ENCODE results near the gene SHISA6.
"Not testable (repeated sequence)": the region's sequence is repeated elsewhere in the genome, so short reads cannot be mapped to it uniquely, and the experiment has no call there.

The SHISA6 gene

DNA sequence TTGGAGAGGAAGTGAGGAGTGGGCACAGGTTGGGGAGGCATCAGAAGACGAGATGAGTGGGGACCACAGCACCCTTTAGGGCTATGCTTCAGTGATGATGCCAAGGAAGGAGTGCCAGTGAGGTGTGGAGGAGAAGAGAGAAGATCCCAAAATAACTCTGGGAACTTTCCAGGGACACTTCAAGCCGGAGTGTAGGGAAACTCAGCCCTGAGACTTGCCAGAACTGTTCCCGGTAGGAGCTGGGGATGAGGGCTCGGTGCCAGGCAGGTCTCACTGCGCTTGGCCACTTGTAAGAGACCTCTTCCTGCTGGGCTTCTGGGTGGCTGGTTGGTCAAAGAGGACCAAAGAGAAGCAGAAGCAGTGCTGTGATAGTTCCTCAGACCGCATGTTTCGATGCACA, 63.6 kb downstream of the SHISA6 start:
- DNase-seq, result no peak

DNA sequence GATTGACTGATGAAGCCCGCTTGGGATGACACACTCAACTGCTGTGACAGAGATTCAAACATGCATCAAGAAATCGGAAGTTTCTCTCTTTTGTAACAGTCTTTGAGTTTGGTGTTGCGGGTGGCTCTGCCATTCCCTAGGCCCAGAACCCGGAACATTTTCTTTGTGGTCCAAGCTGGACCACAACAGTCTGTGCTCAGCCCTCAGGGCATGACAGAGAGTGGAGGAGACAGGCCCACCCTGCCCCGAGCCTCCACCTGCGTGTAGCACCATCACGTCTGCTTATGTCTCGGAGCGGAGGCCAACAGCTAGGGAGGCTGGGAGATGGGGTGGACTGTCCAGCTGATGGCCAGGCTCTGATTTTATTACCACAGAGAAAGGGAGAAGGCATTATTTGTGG, 64.5 kb downstream of the SHISA6 start:
- no peak for DNase-seq

DNA sequence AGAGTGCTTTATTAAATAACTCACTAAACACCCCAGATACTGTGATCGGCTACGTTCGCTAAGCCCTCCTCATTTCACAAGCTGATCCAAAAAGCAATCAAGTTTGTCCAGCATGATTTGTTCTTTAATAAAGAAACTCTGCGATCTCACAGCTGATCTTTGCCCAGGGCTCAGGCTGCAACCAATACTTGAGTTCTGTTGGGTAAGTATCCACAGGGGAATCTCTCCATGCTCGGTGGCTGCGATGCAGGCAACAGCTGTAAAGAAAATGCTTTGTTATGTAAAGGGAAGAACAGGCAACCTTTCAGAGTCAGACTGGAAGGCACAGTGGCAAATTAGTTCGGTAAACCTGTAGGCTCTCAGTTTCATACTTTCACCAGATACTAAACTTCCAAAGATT, 67.5 kb downstream of the SHISA6 start:
- DNase-seq, result no peak

DNA sequence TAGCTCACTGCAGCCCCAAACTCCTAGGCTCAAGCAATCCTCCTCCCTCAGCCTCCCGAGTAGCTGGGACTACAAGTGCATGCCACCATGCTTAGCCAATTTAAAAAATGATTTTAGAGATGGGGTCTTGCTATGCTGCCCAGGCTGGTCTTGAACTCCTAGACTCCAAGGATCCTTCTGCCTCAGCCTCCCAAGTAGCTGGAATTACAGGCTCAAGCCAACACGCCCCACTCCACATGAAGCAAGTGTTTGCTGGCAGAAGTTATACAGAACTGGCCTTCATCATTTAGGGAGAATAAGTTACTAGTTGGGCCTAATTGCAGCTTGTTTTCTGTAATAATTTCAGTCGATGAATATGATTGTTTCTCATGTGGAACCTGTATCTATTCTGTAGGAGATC, 68.0 kb downstream of the SHISA6 start:
- DNase-seq, result no peak

DNA sequence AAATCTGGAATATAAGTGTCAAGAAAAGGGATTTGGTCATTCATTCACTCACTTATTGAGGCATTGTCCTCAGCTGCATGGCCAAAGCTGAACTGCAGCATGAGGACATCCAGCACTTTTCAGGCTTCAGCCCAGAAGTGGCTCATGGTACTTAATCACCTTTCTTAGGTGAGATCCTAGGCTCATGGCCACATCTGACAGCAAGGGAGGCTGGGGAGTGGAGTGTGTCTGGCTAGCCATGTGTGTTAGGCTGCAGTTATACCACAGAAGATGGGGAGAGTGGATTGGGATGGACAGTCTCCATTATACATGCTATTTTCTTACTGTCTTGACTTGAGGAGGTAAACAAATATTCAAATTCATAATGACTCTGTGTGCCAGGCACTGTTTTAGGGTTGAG, 68.8 kb downstream of the SHISA6 start:
- no peak for DNase-seq

DNA sequence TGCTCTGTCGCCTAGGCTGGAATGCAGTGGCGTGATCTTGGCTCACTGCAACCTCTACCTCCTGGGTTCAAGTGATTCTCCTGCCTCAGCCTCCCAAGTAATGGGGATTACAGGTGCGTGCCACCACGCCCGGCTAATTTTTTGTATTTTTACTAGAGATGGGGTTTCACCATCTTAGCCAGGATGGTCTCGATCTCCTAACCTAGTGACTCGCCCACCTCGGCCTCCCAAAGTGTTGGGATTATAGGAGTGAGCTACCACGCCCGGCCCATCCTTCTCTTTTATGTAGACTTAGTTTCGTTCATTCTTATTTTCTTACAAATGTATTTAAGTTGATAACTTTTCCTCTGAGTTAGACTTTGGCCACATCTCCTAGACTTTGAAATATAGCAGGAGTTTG, 75.4 kb downstream of the SHISA6 start:
- DNase-seq, result not testable (repeated sequence)

DNA sequence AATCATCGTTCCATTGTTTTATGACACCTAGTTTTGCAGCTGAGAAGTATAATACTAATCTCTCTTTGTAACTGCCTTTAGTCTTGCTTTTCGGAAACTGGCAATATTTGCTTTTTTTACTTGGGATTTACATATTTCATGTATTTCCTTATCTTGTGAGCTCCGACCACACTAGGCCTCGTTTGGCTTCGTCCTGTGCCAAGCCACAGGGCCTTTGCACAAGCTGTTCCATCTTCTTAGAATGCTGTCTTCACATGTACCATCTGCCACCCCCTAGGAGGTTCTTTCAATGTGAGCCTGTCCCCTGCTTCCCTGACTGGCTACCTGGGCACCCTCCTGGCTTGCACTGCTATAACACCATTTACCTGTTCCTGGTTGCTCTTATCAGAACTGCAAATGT, 77.2 kb downstream of the SHISA6 start:
- no peak for DNase-seq

DNA sequence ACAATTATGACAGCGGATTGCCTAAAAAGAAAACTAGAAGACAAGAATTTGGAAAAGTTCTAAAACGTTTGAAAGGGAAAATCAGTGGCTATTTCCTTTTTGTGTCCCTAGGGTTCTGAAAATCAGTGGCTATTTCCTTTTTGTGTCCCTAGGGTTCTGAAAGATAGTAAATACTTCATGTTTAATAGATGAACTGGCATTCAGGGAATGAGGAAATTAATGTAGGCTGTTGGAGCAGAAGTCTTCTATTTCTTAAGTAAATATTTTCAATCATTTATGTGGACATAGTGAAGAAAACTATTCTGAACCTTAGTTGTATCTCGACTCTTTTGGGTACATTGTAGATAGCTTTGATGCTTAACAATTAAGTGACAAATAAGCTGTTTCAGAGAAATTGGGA, 78.9 kb downstream of the SHISA6 start:
- no peak for DNase-seq

DNA sequence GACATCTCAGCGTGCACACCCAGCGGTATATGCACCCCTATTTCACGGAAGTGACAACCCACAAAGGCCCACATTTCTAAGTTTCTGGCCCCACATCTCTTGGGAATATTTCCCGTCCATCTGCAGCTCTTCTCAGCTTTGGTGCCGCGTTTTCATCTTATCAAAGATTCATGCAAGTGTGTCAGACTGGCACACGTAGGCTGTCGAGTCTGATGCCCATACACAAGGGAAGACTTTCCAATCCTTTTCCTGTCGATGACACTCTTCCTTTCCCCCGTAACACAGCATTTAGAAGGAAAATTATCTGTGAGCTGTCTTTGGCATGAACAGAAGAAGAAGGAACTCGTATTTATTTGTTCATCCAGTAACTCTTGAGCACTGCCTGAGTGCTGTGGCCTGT, 83.0 kb downstream of the SHISA6 start:
- no peak for DNase-seq

DNA sequence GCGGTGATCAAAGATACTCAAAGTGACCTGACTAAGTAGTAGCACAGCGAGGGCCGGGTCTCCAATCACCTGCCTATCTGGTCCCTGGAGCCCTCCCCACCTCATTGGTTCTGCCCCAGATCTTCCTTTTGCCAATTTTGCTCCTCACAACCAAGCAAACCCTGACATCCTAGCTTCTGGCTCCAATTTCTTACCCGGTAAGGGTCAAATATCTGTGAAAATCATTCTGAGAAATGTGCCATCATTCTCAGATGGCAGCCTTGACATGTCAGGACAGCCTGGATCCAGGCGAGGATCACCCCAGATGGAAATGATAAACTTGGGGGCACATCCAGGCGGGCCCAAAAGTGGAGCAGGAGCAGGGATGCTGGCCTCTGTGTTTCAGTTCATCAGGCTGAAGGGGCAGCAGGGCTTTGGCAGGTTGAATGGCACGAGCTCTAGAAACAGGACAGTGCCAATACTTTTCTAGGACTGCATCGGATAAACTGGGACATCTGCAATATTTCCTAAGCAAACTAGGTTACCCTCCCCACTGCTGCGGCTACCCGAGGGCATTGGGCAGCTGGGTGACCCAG, 83.9 kb downstream of the SHISA6 start:
- DNase-seq, result no peak

DNA sequence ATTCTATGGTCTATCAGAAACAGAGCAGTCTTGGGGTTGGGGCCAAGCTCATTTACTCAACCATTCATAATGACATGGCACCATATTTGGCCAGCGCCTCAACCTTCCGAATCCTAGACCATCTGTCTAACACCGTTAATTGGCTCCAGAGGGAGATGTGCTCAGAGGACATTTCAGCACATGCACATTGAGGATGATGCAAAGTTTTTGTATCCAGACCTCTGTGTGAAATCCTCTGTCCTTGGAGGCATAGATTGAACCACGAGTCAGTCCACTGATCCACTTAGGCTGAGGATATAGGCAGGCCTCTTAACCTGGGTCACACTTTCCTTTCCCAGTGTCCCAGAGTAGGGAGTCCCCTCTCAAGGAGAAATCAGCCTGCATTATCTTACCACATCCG, 85.5 kb downstream of the SHISA6 start:
- no peak for DNase-seq

DNA sequence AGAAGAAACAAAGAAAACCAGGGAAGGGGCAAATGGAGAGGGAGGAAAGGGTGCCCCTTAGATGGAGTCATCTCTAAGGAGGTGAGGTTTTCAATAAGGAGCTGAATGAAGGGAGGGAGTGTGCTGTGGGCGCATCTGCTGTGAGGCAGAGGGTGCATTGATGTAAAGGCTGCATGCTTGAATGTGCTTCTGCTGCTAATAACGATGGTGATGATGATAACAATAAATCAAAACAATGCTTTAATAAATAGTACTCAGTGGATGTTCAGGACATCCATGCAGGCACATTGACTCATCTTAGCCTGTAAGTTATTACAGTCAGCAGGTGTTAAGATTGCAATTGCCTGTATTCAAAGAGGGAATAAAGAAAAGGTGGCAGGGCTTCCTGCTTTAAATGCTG, 87.8 kb downstream of the SHISA6 start:
- DNase-seq, result no peak

DNA sequence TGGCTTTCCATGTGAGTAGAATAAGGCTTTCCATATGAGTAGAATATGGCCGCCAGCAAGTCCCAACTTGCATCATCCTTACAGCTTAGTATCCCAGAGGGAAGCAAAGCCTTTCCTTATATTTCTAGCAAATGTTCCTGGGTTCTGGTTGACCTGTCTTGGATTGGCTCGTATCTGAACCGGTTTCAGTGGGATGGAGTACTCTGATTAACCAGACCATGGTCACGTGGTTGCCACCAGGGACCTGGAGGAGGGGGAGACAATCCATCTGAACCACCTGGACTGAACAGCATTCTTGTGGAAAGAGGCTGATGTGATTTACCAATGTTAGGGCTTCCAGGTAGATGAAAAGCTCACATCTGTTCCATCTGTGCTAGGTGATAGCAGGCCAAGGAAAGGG, 89.0 kb downstream of the SHISA6 start:
- DNase-seq, result no peak

DNA sequence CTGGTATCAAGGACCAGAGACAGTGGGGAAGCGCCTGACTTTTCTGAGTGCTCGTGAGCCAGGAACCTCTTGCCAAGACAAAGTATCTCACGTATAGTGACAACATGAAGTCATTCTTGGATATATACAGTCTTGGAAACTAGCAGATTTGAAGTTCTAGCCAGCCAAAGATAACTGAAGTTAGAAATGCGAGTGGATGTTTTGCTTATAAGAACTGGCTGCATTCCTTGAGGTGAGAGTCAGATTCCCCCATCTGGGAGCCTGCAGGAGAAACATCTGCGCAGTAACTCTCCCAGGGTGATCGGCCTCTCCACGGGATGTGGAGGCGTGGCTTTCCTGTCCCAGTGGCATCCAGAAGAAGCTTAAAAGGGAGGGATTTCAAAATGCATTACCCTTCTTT, 89.8 kb downstream of the SHISA6 start:
- DNase-seq, result no peak

DNA sequence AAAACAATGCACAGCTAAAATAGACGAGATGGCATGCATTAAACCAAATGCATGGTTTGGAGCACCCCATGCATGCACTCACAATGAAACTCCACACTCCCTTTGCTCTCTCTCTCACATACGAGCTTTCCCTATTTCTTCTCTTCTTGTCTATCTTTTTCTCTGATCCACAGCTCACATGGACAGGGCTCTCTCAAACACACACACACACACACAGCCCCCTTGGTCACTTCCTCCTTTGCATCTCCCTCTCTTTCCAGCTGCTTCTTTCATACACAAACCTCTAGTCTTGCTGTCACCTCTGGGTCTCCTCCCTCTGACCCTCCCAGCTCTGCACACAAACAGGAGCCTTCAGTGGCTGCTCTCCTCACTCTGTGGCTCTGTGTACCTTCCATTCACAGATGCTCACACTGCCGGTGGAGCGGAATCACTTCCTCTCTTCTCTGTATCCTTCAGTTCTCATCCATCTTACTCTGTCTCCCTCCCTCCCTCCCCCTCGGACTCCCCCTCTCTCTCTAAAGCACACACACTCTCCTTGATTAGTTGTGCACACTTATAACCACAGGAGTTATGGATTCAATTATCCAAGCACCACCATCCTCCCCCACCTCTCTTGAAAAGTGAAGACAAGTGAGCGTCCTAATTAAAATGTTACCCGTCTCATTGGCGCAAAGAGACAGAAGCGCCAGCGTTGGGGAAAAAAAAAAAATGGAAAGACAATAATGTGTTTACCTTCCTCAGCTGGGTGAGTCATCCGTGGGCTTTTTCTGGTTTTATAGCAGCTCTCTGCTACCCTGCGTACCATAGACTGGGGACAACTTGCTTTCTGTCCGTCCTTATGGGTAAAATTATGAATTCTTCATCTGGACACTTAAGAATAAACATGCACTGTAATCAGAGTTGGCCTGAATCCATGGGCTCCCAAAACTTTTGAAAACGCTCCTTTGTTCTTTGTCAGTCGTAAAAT, 90.8 kb downstream of the SHISA6 start:
- DNase-seq, result no peak

DNA sequence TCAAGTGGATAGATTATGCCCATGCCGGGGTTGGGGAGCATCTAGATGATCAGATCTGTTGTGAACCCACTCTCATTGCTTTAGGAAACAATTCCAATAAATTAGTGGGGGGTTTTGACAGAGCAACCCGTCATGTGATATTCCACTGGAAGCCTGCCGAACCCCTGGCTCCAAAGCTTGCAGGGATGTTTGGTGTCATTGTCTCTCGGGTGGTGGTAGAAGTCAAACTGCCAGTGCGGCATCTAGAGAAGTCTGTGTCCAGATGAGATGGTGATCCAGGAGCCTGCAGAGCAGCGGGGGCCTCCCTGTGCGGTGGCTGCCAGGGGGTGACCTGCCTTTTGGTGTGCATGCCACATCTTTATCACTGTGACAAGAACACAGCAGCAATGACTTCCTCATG, 91.7 kb downstream of the SHISA6 start:
- DNase-seq, result no peak

DNA sequence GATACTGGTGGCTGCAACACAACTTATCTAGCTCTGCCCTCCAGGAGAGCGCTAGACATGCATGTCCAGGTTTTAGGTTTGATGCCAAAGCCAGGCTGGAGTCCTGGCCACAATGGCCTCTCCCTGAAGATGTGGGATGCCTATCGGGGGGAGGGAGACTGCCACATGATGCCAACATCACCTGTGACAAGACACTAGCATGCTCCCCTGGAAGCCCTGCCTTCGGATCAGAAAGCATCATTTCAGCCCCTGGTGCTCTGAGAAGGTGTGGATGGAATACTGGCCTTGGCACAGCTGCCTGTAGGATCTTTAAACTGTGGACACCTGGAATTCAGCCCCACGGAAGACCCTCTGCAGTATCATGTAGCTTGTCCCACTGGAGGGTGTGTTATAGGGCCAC, 93.5 kb downstream of the SHISA6 start:
- no peak for DNase-seq

DNA sequence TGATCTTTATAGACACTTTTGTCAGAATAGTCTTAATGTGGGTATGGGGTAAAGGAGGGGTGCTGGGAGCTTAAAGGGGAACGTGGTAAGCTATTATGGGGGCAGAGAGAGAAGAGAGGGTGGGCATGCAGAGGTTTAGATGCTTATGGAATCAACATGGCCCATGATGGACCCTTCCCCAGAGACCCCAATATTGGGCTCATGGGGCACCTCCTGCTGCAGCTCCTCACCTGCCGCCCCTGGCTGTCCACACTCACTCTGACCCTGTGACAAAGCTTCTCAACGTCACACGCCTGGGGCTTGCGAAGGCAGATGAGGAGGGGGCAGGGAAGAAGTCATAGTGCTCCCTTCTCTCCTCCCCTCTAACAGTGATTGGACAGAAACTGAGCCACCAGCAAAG, 95.3 kb downstream of the SHISA6 start:
- no peak for DNase-seq

DNA sequence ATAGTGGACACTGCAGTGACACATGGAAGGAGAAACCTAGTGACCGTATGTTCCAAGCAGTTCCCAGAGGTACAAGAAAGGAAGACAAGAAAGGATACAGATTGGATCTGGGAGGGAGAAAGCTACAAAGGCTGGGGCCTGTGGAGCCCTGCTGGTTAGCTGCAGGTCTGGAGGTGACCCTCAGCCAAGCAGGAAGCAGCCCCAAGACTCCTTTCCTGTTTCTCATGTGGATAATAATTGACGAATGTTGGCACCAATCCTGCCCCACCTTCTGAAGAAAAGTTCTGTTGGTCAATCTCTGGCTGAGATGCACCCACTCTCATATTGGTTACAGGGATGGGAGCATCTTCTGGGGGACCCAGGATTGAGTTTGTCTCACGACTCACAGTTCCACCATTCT, 99.8 kb downstream of the SHISA6 start:
- DNase-seq, result no peak

DNA sequence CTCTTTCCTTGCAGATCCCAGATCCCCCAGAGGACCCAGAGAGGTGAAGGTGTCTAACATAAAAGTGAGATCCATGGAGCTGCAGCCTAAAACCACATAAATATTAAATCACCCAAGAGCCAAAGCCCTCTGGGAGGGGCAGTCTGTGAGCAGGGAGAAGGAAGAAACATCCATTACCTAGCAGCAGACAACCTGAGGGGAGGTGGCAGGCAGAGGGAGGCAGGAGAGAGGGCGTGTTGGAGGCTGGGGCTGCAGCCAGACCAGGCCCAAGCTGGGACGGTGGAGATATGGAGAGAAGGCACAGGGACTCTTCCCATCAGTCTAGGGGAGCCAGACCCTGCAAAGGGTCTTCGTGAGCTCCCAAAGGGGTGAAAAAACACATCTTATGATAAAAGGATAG, 101.1 kb downstream of the SHISA6 start:
- no peak for DNase-seq

DNA sequence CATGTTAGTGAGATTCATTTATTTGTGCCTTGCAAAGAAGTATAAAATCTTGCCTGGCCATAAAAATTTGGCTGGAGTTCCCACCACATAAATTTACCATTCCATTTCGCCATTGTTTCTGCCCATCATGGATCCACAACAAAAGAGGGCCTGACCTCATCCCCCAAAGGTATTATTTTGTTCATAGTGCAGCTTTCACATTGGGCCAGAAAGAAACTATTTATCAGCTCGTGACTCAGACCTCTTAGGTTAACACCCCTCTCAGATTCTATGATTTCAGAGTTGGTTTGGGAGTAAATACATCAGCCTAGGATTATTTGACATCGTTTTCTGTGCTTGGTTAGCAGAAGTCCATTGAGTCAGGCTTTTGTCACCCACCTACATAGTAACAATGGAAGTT, 108.1 kb downstream of the SHISA6 start:
- DNase-seq, result no peak

DNA sequence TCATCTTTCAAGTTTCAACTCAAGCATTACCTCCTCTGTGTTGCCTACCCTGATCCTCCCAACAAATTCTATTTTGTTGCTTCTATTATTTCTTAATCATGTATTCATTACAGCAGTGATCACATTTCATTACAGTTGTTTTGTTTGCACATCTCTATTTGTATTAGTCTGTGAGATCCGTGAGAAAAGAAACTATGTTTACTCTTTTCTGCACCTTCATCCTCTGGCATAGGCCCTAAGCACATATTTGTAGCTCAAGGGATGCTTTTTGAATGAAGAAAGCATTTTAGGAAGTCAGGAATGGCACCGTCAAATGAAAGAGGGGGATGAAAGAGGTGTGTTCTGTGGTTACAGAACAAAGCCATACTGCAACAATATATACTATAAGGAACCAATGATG, 110.5 kb downstream of the SHISA6 start:
- no peak for DNase-seq

DNA sequence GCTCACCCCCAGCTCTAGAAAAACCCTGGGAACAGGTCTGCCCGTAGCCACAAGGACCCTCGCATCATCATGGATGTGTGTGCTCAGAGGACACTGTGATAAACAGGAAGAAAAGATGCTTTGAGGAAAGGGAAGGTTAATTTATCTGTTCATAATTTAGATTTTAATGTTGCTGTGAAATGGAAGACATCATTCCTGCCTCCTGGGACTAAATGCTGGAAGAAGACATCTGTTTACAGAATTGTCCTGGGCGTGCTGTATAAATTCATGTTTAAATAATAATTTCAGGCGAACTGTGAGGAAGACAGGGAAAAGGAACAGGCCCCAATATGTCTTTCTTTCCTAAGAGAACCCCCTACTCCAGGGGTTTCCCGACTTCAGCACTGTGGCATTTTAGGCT, 112.6 kb downstream of the SHISA6 start:
- DNase-seq, result no peak

DNA sequence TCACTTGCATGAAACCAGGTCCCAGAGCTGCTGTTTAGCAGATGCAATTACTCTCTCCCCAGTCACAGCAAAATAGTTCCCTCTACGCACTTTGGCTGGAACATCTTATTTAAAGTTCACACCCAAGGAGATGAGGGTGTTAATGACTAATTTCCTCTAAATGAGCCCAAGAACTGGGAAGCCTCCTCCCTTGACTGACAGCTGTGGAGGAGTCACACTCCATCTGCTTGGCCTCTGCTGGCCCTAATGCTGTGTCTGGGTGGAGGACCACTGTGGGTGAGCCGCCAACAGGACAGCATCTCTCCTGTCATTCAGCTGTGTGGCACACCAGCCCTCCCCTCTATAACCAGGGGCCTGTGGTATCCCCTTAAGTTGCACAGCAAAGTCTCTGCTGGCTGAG, 115.4 kb downstream of the SHISA6 start:
- DNase-seq, result no peak

DNA sequence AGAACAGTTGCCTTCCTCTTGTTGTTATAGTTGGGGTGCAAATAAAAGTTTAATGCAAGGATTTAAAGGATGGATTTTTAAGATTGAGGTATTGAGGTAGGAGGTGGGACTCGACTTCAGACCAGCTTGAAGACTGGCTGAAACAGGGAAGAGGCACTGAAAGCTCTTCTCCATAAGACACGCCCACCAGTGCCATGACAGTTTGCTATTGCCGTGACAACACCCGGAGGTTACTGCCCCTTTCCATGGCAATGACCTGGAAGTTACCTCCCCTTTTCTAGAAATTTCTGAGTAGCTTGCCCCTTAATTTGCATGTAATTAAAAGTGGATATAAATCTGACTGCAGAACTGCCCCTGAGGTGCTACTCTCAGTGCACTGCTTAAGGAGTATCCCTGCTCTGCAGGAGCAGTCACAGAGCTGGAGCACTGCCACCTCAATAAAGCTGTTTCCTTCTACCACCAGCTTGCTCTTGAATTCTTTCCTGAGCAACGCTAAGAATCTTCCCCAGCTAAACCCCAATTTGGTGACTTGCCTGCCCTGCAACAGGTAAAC, 122.6 kb downstream of the SHISA6 start:
- DNase-seq, result no peak
